ENCODE results near the gene HOXB5.

The HOXB5 gene

DNA sequence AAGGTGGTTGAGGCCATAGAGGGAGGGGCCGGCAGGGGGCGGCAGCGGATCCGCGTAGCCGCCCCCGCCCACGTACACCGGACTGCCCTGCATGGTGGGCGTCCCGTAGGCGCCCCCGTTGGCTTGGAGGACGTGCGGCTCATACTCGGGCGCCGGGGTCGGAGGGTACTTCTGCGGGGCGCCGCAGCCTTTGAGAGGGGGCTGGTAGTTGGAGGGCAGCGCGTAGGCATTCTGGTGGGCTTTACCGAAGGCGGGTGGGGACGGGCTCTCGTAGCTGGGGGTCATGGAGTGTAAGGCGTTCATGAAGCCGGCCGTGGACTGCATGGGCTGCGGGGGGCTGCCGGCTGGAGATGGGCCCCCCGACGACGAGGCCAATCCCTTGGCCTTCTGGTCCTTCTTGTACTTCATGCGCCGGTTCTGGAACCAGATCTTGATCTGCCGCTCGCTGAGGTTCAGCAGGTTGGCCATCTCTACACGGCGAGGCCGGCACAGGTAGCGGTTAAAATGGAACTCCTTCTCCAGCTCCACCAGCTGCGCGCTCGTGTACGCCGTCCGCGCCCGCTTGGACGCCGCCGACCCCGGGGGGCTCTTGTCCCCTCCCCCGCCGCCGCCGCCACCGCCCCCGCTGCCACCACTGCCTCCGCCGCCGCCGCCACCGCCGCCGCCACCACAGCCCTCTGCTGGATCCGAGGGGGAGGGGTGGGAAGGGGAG lies 42.9 kb downstream of the HOXB5 start:
- no peak for DNase-seq (ENCODE audit: low read depth in 2 of 2, low spot score in 1 of 2)

GRCh38 chr17:48549914-48550501 lies 43.6 kb downstream of the HOXB5 start:
- no peak for DNase-seq (ENCODE audit: low read depth in 2 of 2, low spot score in 1 of 2)

DNA sequence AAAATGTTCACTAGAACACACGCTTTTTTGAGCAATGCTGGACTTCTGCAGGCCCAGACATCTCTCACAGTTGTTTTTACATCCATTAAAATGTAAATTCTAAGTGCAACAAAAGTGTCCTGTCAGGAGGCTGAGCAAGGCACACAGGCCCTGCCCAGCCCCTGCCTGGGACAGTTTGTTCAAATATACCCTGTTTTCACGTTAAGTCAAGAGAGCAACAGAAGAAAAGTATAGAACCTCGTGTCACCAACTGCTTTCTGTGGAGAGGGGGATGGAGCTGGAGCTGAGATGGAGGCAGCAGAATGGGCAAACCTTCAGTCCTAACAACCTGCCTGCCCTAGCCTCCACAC lies 44.3 kb downstream of the HOXB5 start:
- no peak for DNase-seq (ENCODE audit: low read depth in 2 of 2, low spot score in 1 of 2)

- no peak for DNase-seq (ENCODE audit: low read depth in 2 of 2, low spot score in 1 of 2)
These were observed 44.9 kb downstream of the HOXB5 start for GRCh38 chr17:48548523-48549280.

- no peak for DNase-seq (ENCODE audit: low read depth in 2 of 2, low spot score in 1 of 2)
These were observed 45.6 kb downstream of the HOXB5 start for GRCh38 chr17:48547808-48548522.

GRCh38 chr17:48546924-48547807 lies 46.4 kb downstream of the HOXB5 start:
- DNase-seq (ENCODE audit: low read depth in 2 of 2, low spot score in 1 of 2): no peak

DNA sequence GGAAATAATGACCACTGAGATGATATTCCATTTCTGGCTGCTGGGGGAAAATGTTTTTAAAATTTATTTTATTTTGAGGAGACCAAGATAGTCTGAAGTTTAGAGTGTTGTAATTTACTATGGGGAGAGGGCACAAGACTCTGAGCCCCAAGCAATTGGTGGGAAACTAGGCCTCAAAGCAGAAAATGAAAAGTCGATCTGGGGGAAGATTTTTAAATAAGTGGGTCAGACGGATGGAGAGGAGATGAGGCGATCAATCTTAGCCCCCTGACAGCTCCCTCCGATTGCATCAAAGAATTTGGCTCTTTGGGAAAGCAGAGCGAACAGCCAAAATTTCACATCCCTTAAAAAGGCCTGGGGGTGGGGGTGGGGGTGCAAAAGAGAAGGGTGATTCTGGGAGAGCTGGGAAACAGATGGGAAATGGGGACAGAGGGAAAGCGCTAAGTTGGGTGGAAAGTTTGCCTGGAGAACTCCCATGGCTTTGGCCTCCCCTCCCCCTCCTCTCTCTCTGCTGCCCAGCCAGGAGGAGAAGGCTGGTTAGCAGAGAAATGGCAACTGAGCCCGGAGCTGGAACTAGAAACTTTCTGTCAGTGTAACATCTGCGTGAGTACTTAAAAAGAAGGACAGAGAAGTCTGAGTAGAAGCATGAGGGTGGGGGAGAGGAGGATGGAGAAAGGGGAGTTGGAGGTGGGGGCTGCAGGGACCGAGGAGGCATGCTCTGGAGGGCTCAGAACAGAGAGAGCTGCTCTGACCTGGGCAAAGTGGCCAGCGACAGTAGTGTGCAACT lies 47.2 kb downstream of the HOXB5 start:
- DNase-seq (ENCODE audit: low read depth in 2 of 2, low spot score in 1 of 2): no peak

GRCh38 chr17:48545539-48545938 lies 48.0 kb downstream of the HOXB5 start:
- no peak for DNase-seq (ENCODE audit: low read depth in 2 of 2, low spot score in 1 of 2)

DNA sequence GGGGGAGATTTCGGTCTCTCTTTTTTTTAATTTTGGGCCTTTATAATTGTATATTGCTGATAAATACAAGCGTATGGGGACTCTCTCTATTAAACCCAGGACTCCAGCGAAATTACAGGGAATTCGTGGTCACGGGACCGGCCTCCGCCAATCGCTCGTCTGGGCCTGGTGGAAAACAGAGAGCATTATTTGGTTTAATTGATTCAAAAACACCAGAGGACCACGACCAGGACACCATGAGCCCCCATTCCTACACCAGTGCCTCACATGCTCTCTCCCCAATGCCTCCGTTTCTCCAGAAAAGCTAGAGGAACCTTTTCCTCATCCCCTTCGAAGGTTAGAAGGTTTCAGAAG lies 48.6 kb downstream of the HOXB5 start, which contains the start of gene HOXB2:
HOXB2 (minus strand) TSS at position 88 of the 354 bp plus-strand sequence. CDS start 198 bp downstream, outside the sequence.
- DNase-seq (ENCODE audit: low read depth in 2 of 2, low spot score in 1 of 2): no peak

DNA sequence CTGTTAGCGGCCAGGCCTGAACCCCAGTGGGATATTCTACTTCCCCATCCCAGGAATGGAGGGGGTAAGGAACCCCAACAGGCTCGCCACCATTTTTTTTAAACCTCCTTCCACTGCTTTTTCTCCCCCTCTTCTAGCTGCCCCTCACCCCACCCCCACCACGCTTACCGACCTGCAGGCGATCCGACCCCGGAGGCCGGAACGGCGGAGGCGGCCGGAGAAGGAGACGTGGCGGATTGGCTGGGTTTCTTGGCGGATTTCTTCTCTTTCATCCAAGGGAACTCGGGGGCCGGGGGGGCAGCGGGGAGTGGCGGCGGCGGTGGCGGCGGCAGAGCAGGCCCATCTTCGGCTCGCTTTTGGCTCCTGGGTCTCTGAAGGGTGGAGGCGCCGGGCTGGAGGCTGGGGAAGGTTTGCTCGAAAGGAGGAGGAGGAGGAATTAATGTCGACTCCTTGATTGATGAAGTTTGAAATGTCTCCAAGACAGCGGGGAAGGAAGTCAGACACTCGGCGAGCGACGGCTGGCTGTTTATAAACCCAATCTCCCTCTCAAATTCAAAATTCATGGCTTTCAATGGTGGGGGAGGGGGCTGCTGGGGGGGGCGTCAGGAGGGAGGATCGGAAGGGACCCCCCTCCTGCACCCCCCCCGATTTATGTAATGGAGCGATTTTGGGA lies 49.1 kb downstream of the HOXB5 start:
- DNase-seq (ENCODE audit: low read depth in 2 of 2, low spot score in 1 of 2): no peak

GRCh38 chr17:48543854-48544348 lies 49.7 kb downstream of the HOXB5 start:
- no peak for DNase-seq (ENCODE audit: low read depth in 2 of 2, low spot score in 1 of 2)

DNA sequence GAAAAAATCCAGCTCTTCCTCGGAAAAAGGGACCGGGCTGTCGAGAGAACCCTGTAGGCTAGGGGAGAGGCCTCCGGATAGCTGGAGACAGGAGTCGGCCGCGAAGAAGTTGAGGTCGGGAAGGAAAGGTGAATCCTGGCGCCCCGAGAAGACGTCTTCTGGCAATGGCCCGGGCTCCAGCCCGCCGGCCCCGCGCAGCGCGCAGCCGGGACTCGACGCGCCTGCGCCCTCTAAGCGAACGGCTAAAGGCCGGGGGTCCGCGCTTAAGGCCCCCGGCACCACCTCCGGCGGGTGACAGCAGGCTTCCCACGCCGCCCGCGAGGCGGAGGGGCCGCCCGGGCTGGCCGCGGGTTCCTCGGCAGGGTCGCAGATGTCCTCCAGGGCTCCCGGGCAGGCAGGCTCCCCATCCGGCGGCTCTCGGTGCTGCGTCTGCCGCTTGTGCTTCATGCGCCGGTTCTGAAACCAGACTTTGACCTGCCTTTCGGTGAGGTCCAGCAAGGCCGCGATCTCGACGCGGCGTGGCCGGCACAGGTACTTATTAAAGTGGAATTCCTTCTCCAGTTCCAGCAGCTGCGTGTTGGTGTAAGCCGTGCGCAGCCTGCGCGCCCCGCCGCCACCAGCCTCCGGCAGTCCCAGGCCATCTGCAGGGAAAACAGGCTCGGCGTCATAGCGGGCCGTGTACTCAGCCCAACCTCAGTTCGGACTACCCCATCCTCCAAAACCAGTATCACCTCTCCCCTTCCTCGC lies 50.3 kb downstream of the HOXB5 start:
- no peak for DNase-seq (ENCODE audit: low read depth in 2 of 2, low spot score in 1 of 2)

GRCh38 chr17:48542698-48543106 lies 50.9 kb downstream of the HOXB5 start:
- DNase-seq (ENCODE audit: low read depth in 2 of 2, low spot score in 1 of 2): no peak

DNA sequence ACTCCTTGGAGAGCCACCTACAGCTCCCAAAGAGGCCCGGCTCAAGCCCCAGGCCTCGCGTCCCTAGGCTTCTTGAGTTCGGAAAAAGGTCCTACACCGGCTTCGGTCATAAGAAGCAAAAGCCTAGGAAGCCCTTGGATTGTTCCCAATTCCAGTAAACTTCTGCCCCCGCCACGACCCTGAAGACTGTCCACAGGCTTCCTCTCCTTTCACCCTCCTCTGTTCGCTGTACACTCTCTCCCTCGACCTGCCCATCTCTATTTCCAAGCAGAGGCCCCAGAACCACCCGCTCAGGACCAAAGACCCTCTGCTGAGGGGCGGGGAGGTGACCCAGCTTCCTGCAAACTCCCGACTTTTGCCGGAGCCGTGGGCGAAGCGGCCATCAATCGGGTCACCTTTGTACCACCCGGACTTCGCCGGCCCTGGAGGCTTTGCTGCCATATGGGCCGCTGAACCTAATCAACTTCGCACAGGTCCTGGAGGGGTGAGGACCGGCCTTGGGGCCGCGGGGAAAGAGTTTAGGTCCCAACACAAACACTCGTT lies 51.4 kb downstream of the HOXB5 start:
- no peak for DNase-seq (ENCODE audit: low read depth in 2 of 2, low spot score in 1 of 2)

- no peak for DNase-seq (ENCODE audit: low read depth in 2 of 2, low spot score in 1 of 2)
These were observed 51.9 kb downstream of the HOXB5 start for GRCh38 chr17:48541577-48542113.
